ENCODE results near the gene RAPGEF3.

The RAPGEF3 gene

GRCh38 chr12:47790676-47791350 is 32.1 kb upstream of the RAPGEF3 start:
- no peak for DNase-seq

DNA sequence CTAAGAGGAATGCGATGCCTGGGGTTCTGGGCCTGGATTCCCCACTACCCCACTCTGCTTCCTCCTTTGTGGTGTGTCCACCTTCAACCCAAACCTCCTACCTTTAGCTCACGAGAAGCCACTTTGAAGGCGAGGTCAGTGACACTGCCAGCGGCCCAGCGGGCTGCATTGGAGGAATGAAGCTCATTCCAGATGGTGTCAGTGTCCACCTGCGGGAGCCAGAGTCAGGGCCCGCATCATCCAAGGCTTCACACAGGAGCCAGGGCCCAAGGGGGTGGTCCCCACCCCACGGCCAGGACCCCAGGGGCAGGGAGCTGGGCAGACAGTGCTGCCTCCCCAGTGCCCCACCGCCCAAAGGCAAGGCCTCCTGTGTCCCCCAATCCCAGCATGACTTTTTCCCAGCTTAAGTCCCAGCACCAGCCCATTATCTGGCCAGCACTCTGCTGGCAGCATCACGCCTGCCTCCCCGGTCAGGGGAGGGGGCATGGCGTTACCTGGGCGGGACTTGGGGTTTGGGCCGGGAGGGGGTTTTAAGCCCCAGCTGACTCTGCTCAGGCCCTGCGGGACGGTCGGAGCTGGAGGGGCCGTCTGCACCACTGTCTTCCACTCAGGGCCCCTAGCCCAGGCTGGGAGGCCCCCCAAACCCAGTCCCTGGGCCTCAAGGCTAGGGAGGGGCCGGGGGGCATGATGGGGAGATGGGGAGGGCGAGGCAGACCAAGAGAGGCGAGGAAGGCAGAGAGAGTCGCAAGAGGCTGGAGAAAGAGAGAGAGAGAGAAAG is 31.2 kb upstream of the RAPGEF3 start:
- no peak for DNase-seq

GRCh38 chr12:47789141-47789540 is 30.5 kb upstream of the RAPGEF3 start:
- DNase-seq, result no peak

GRCh38 chr12:47787596-47788319 is 29.1 kb upstream of the RAPGEF3 start:
- DNase-seq, result no peak

DNA sequence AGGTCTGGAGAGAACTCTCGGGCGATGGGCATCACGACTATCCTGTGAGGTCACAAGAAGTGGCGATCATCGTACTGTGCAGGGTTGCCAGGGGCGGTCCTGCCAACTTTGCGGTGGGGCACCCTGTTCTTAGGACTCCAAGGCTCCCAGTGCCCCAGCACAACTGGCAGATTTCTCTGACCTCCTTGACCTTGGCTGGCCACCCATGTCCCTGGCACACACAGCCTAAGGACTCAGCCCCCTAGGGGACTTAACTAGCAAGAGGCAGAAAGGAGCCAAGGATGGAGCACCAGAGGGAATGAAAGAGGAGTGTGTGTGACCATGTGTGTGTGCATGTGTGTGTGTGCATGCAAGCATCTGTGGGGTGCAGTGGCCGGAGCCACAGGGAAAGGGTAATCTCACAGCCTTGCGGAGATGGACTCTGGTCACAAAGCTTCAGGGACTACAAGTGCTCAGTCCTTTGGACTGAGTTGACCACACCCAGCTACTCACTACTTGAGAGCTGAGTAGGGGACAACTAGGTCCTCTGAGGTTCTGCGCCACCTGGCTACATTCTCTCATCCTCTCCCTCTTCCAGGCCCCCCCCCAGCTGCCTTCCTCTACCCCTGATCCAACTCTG is 28.1 kb upstream of the RAPGEF3 start:
- no peak for DNase-seq

DNA sequence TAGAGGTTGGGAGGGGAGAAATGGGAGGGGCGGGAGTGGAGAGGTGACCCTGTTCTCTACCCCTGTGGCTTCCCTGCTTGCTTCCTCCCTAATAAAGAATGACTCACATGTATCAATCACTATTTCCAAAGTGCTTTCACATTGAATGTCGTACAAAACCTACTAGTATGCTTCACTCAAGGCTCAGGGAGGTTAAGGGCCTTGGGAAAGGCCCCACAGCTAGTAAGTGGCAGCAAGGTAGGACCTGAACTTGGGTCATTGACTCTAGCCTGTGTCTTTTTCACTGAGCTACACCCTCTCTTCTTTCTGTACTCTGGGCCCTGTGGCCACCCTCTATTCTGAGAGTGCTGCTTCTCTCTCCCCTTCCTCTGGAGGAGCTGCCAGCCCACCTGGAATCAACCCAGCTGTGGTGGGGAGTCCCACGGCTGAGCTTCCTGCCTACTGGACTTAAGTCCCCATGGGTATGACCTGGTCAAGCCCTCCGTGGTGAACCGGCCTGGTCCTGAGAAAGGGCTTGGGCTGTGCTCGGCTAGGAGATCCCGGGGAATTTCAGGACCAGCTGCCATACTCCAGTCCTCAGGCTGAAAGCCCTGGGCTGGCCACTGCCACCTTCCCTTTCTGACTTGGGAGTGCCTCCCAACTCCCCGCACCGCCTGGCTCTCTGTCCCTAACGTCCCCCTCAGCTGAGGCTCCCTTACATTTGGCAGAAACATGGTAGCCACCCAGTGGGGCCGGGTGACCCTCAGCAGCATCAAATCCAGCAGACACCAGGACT is 27.4 kb upstream of the RAPGEF3 start:
- no peak for DNase-seq

- DNase-seq, result no peak
These were observed 26.6 kb upstream of the RAPGEF3 start for GRCh38 chr12:47785036-47785886.

- no peak for DNase-seq
These were observed 25.4 kb upstream of the RAPGEF3 start for GRCh38 chr12:47783821-47784819.

DNA sequence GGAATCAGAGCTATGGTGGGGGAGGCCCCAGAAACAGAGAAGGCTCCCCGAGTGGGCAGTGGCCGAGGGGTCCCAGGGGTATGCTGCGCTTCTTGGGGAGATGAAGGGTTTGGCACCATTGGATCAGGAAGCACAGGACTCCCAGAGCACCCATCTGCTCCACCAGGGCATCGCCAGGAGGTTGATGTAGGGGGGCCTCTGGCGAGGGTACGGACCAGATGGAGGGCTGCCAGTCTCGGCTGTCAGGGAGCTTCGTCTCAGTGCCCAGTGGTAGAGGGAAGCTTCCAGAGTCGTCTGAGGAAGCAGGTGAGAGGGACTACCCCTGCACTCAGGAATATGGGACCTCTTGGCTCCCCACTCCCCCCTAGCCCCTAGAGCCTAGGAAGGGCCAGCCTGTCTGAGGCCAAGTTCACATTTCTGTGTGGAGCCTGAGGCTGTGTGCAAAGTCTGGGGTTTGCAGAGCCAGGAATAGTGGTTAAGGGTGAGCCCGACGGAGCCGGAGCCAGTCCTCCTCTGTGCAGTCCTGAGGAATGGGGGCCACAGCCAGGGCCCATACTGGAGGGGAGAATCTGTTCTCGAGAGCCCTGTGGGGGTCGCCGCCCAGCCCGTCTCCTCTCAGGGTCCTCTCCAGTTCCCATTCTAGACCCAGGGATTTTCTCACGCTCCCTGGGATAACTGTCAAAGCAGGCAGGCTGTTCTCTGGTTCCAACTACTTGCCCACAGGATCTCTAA is 24.5 kb upstream of the RAPGEF3 start:
- DNase-seq, result no peak

- no peak for DNase-seq
These were observed 23.7 kb upstream of the RAPGEF3 start for GRCh38 chr12:47782372-47782770.

- DNase-seq, result no peak
These were observed 23.0 kb upstream of the RAPGEF3 start for GRCh38 chr12:47781479-47782371.

GRCh38 chr12:47779943-47780504 is 21.3 kb upstream of the RAPGEF3 start:
- no peak for DNase-seq

DNA sequence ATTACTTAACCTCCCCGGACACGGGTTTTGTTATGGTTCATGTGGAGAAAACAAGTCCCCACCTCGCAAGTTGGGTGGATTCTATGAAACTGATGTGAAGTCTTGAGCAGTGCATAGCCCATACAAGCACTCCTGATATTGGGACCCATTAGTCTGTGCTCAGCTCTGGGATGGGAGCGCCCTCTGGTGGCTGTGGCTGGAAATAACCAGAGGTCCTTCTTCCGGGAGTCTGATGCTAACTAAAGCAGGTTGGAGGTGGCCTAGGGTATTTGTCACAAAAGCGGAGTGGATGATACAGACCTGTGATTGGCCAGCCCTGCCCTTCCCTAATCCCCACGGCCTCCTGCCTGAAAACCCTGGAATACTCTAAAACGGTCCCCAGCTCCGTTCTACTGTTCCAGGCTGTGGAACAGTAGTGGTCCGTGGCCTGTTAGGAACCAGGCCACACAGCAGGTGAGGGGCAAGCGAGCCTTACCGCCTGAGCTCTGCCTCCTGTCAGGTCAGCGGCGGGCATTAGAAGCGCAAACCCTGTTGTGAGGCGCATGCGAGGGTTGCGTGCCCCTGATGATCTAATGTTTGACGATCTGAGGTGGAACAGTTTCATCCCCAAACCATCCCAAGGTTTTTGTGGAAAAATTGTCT is 20.7 kb upstream of the RAPGEF3 start:
- DNase-seq, result peak; percentile 80

DNA sequence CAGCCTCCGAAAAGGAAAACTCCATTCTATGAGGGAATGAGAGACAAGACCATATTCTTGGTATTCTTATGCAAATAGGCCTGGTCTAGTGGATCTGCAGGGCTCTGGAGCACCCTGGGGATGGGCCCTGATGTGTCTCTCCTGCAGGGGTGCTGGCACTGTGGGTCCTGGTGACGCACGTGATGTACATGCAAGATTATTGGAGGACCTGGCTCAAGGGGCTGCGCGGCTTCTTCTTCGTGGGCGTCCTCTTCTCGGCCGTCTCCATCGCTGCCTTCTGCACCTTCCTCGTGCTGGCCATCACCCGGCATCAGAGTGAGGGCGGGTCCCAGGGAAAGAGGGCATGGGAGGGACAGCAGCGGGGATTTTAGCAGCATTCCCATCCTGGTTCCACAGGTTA is 20.2 kb upstream of the RAPGEF3 start:
- DNase-seq, result no peak

DNA sequence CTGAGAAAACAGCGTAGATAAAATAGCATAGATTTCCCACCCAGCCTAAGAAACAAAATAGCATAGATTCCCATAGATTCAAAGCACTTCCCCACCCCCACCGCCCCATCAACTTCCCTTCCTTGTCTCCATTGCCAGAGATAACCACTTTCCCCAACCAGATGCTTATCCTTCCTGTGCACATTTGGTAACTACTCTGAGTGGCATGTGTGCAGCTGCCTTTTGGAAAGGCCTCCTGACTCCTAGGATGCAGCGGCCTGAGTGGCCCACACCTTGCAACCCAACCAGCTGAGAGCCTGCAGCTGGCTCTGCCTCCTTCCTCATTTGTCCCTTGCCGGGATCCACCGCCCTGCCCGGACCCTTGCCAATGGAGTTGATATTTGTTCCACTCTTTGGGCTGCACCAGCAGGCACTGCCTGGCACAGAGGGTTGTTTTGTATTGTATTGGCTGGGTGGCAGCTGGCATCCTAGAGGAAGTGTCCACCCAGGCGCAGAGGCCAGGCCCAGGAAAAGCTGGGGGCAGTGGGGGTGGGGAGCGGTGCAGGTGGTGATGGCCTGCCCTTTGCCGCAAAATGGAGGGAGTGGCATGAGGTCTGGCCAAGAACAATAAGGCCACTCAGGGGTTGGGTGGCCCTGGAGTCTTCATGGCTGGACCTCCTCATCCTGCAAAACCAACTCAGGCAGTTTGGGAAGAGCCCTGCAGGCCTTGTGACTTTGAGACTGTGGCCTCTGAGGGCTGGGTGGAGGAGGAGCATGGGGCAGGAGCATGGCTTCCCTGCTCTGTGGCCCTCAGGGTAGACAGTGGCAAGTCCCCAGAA is 19.3 kb upstream of the RAPGEF3 start:
- DNase-seq, result peak; percentile 61

GRCh38 chr12:47777151-47777550 is 18.5 kb upstream of the RAPGEF3 start:
- no peak for DNase-seq

Measured in MV-4-11 (cell line).